22Rv1 (cell line): ENCODE measurements around the gene PUM2.

Experiments used
- CTCF ChIP-seq: fragments of 450-650 bp; IDR thresholded peaks from 2 replicates; pipeline ENCODE4 v1.5.1; 2017; ENCODE audit warnings: mild to moderate bottlenecking
- ZFX ChIP-seq: fragments of 450-650 bp; IDR thresholded peaks from 2 replicates; pipeline ENCODE4 v1.6.1; 2017; ENCODE audit warnings: antibody characterized with exemption, borderline replicate concordance

GRCh38 chr2:20299113-20299512, 51.5 kb downstream of the PUM2 start:
- no peak for TF ChIP-seq CTCF
- TF ChIP-seq ZFX, result no peak
